ENCODE results near the gene TRDN.

TRDN gene

GRCh38 chr6:123676793-123677192 lies 40.0 kb upstream of the TRDN start:
- no peak for ATAC-seq
- TF ChIP-seq CSRNP3 (CRISPR knock-in tag; IDR thresholded peaks at IDR 0.05) = no peak

- ATAC-seq = no peak
- TF ChIP-seq CSRNP3 (CRISPR knock-in tag; IDR thresholded peaks at IDR 0.05) (no peak), ZNF70 (CRISPR knock-in tag; IDR thresholded peaks at IDR 0.05) (no peak), ZNF8 (CRISPR knock-in tag; IDR thresholded peaks at IDR 0.05) (no peak), ARNTL (CRISPR knock-in tag; IDR thresholded peaks at IDR 0.05; ENCODE audit: borderline replicate concordance, low read depth) (no peak), PATZ1 (CRISPR knock-in tag; IDR thresholded peaks at IDR 0.05; ENCODE audit: borderline replicate concordance) (no peak), TSHZ2 (CRISPR knock-in tag; IDR thresholded peaks at IDR 0.05) (no peak), ZNF565 (CRISPR knock-in tag; conservative IDR thresholded peaks at IDR 0.05; ENCODE audit: low read depth) (no peak), BACH2 (CRISPR knock-in tag; IDR thresholded peaks at IDR 0.05; ENCODE audit: borderline replicate concordance) (no peak), OSR1 (CRISPR knock-in tag; IDR thresholded peaks at IDR 0.05) (no peak), ISL1 (CRISPR knock-in tag; IDR thresholded peaks at IDR 0.05) (no peak), ZFP3 (CRISPR knock-in tag; IDR thresholded peaks at IDR 0.05) (no peak), ZFP30 (CRISPR knock-in tag; IDR thresholded peaks at IDR 0.05) (no peak), SNAI2 (CRISPR knock-in tag; IDR thresholded peaks at IDR 0.05) (no peak), GLIS3 (CRISPR knock-in tag; IDR thresholded peaks at IDR 0.05) (no peak), PPARA (CRISPR knock-in tag; IDR thresholded peaks at IDR 0.05; ENCODE audit: borderline replicate concordance) (no peak), CREB5 (CRISPR knock-in tag; IDR thresholded peaks at IDR 0.05; ENCODE audit: low read depth) (no peak), CSDC2 (CRISPR knock-in tag; IDR thresholded peaks at IDR 0.05) (no peak), RARB (CRISPR knock-in tag; IDR thresholded peaks at IDR 0.05) (no peak), ZC3H10 (CRISPR knock-in tag; IDR thresholded peaks at IDR 0.05) (no peak)
Measured at GRCh38 chr6:123668965-123669591, 32.3 kb upstream of the TRDN start.

- no peak for ATAC-seq
- TF ChIP-seq PPARA (CRISPR knock-in tag; IDR thresholded peaks at IDR 0.05; ENCODE audit: borderline replicate concordance) (no peak), ESRRG (CRISPR knock-in tag; IDR thresholded peaks at IDR 0.05) (no peak)
Measured at GRCh38 chr6:123668063-123668462, 31.3 kb upstream of the TRDN start.

GRCh38 chr6:123663436-123663835 lies 26.7 kb upstream of the TRDN start:
- ATAC-seq = no peak
- no peak for TF ChIP-seq CSDC2 (CRISPR knock-in tag; IDR thresholded peaks at IDR 0.05)
- TF ChIP-seq SNAI2 (CRISPR knock-in tag; IDR thresholded peaks at IDR 0.05) = no peak
- TF ChIP-seq BACH2 (CRISPR knock-in tag; IDR thresholded peaks at IDR 0.05; ENCODE audit: borderline replicate concordance) = no peak
- no peak for TF ChIP-seq ZFP30 (CRISPR knock-in tag; IDR thresholded peaks at IDR 0.05)
- no peak for TF ChIP-seq TSHZ2 (CRISPR knock-in tag; IDR thresholded peaks at IDR 0.05)
- no peak for TF ChIP-seq TCF4 (CRISPR knock-in tag; IDR thresholded peaks at IDR 0.05; ENCODE audit: borderline replicate concordance)
- TF ChIP-seq ARNTL (CRISPR knock-in tag; IDR thresholded peaks at IDR 0.05; ENCODE audit: borderline replicate concordance, low read depth) = no peak
- TF ChIP-seq ISL1 (CRISPR knock-in tag; IDR thresholded peaks at IDR 0.05) = no peak
- no peak for TF ChIP-seq ZNF565 (CRISPR knock-in tag; conservative IDR thresholded peaks at IDR 0.05; ENCODE audit: low read depth)
- no peak for TF ChIP-seq ZNF8 (CRISPR knock-in tag; IDR thresholded peaks at IDR 0.05)
- no peak for TF ChIP-seq POU6F1 (CRISPR knock-in tag; IDR thresholded peaks at IDR 0.05; ENCODE audit: borderline replicate concordance, low read depth)
- no peak for TF ChIP-seq OSR1 (CRISPR knock-in tag; IDR thresholded peaks at IDR 0.05)

All from SK-N-SH treated with all-trans-retinoic acid at 6 μM for 48 hours (cell line).